Common myeloid progenitor, CD34-positive (primary cell): ENCODE results near the gene TUBG1.

Source experiments
- CTCF ChIA-PET: fragments of 350-600 bp; sonication (Branson Sonifier 250); formaldehyde crosslinking; loops from one replicate; lab custom pipeline; 2021; ENCODE audit warnings: antibody characterized with exemption; lab: Charles Lee
- POLR2A ChIA-PET: fragments of 350-600 bp; sonication (Branson Sonifier 250); formaldehyde crosslinking; loops from one replicate; lab custom pipeline; 2021; ENCODE audit warnings: antibody characterized with exemption; lab: Charles Lee
- DNase-seq, 3 donors: peaks; one replicate each; pipeline versions ENCODE4 v3.0.0 to v3.0.0-alpha.2; 2013
- H3K27ac ChIP-seq, 2 experiments: 1 replicate in 1 of 2; 2 replicates in 1 of 2; pipeline ENCODE4 v1.7.0; 2013; ENCODE audit warnings: inconsistent platforms in 2 of 2, low read length in 2 of 2, mild to moderate bottlenecking in 2 of 2, low read depth in 1 of 2, moderate library complexity in 1 of 2; ENCODE audit not compliant: severe bottlenecking in 2 of 2, insufficient read depth in 1 of 2, poor library complexity in 1 of 2
- H3K27me3 ChIP-seq, 5 experiments: replicated peaks in 2 of 5; 1 replicate in 3 of 5; 2 replicates in 2 of 5; pipeline versions ENCODE4 v1.6.1 to v1.7.0; 2013; ENCODE audit warnings: low read length in 4 of 5, mild to moderate bottlenecking in 2 of 5, moderate library complexity in 2 of 5, inconsistent platforms in 1 of 5; ENCODE audit not compliant: insufficient read depth in 5 of 5, control insufficient read depth in 4 of 5
- H3K36me3 ChIP-seq, 4 experiments: 1 replicate in 2 of 4; 2 replicates in 2 of 4; pipeline versions ENCODE4 v1.6.1 to v1.7.0; 2013; ENCODE audit warnings: low read length in 3 of 4, control low read depth in 1 of 4, mild to moderate bottlenecking in 1 of 4; ENCODE audit not compliant: control insufficient read depth in 4 of 4, insufficient read depth in 4 of 4
- H3K4me1 ChIP-seq, 4 experiments: 1 replicate in 3 of 4; 2 replicates in 1 of 4; pipeline versions ENCODE4 v1.6.1 to v1.7.1; 2013; ENCODE audit warnings: low read length in 3 of 4, mild to moderate bottlenecking in 3 of 4, control low read depth in 1 of 4, inconsistent platforms in 1 of 4, moderate library complexity in 1 of 4; ENCODE audit not compliant: control insufficient read depth in 4 of 4, insufficient read depth in 4 of 4; ENCODE audit errors: control extremely low read depth in 1 of 4
- H3K4me3 ChIP-seq, 7 experiments: 1 replicate in 4 of 7; 2 replicates in 3 of 7; pipeline versions ENCODE4 v1.5.1 to v1.7.0; 2013; ENCODE audit warnings: mild to moderate bottlenecking in 7 of 7, low read length in 6 of 7, moderate library complexity in 6 of 7, inconsistent platforms in 2 of 7, low read depth in 2 of 7, control low read depth in 1 of 7; ENCODE audit not compliant: insufficient read depth in 4 of 7, control insufficient read depth in 1 of 7; ENCODE audit errors: extremely low read depth in 1 of 7
- H3K9me3 ChIP-seq, 5 experiments: 1 replicate in 4 of 5; 2 replicates in 1 of 5; pipeline versions ENCODE4 v1.6.1 to v1.7.1; 2013; ENCODE audit warnings: low read length in 4 of 5, mild to moderate bottlenecking in 2 of 5, inconsistent platforms in 1 of 5, low read depth in 1 of 5, moderate library complexity in 1 of 5; ENCODE audit not compliant: control insufficient read depth in 4 of 5, insufficient read depth in 2 of 5; ENCODE audit errors: control extremely low read depth in 1 of 5
- WGBS: methylation state at CpG from one replicate; pipeline ENCODE4 v1.1.5; 2013; ENCODE audit not compliant: insufficient coverage; 5-methylcytosine and 5-hydroxymethylcytosine counted together

TUBG1 gene

GRCh38 chr17:42563950-42564349 lies 45.5 kb upstream of the TUBG1 start:
- POLR2A ChIA-PET = no interaction called here
- CTCF ChIA-PET = interaction anchor here (0.9 to 1.6 kb wide), 5 partner anchors 13 to 44 kb away, joined by 3 to 5 read pairs (median 3); no protein-coding TSS in a partner anchor
- H3K4me3 ChIP-seq = peak overlapping the region in 1 of 7 experiments; percentile 91
- H3K9me3 ChIP-seq = no peaks in the 10 kb centered on the region
- peaks cover 4 to 58% (median 47%) of the 10 kb centered on the region in 4 experiments for H3K4me1 ChIP-seq
- 96% methylated on average over 7 of the region's 9 CpGs for WGBS
- H3K27me3 ChIP-seq = no peaks in the 10 kb centered on the region
- H3K36me3 ChIP-seq = peaks cover 6 to 39% (median 20%) of the 10 kb centered on the region in 4 experiments
- peak overlapping the region; percentile 59 to 93 for H3K27ac ChIP-seq
- no peak for DNase-seq

- 96% methylated on average over 10 of the region's 15 CpGs for WGBS
- Histone ChIP-seq H3K27ac (no peak overlapping the region), H3K9me3 (no peaks in the 10 kb centered on the region), H3K36me3 (peaks cover 12 to 50% (median 27%) of the 10 kb centered on the region in 4 experiments), H3K4me3 (no peak overlapping the region), H3K4me1 (peaks cover 4 to 58% (median 47%) of the 10 kb centered on the region in 4 experiments), H3K27me3 (no peaks in the 10 kb centered on the region)
- POLR2A ChIA-PET = no interaction called here
- CTCF ChIA-PET = interaction anchor here (1.0 to 1.8 kb wide), 5 partner anchors 13 to 45 kb away, joined by 3 to 5 read pairs (median 3); no protein-coding TSS in a partner anchor
- DNase-seq = no peak
Observed at GRCh38 chr17:42564815-42565522, 44.5 kb upstream of the TUBG1 start.

- Histone ChIP-seq H3K27ac (peak overlapping the region in 1 of 2 experiments; percentile 84), H3K36me3 (peaks cover 12 to 53% (median 33%) of the 10 kb centered on the region in 4 experiments), H3K9me3 (no peaks in the 10 kb centered on the region), H3K27me3 (no peaks in the 10 kb centered on the region), H3K4me3 (no peak overlapping the region), H3K4me1 (peaks cover 4 to 55% (median 47%) of the 10 kb centered on the region in 4 experiments)
- 95% methylated on average over 16 of the region's 16 CpGs for WGBS
- POLR2A ChIA-PET = interaction anchor here (1.0 kb wide), 1 partner anchor 11 kb away, joined by 4 read pairs; no protein-coding TSS in a partner anchor
- CTCF ChIA-PET = interaction anchor here (1.0 to 2.7 kb wide), 4 partner anchors 12 to 46 kb away, joined by 3 to 11 read pairs (median 4); partner anchors contain the start of gene PSMC3IP
- no peak for DNase-seq
Observed at GRCh38 chr17:42565523-42566214, 43.8 kb upstream of the TUBG1 start.

- DNase-seq = no peak
- Histone ChIP-seq H3K4me3 (peak overlapping the region in 6 of 7 experiments; percentile 73 to 91 (median 82)), H3K4me1 (peaks cover 4 to 55% (median 45%) of the 10 kb centered on the region in 4 experiments), H3K36me3 (peaks cover 14 to 58% (median 36%) of the 10 kb centered on the region in 4 experiments), H3K9me3 (no peaks in the 10 kb centered on the region), H3K27ac (peak overlapping the region; percentile 54 to 84), H3K27me3 (no peaks in the 10 kb centered on the region)
- ChIA-PET POLR2A (interaction anchor here (1.0 to 1.7 kb wide), 3 partner anchors 8 to 12 kb away, joined by 3 to 5 read pairs (median 4); partner anchors contain the start of gene PSMC3IP), CTCF (interaction anchor here (1.8 to 2.7 kb wide), 2 partner anchors 11 to 28 kb away, joined by 4 to 11 read pairs; partner anchors contain the start of gene PSMC3IP)
- WGBS = 57% methylated on average over 20 of the region's 28 CpGs
Observed at GRCh38 chr17:42566215-42566882, 43.1 kb upstream of the TUBG1 start.

- H3K4me3 ChIP-seq = peak within 1 kb of the TSS; percentile 73 to 91 (median 79)
- ChIA-PET POLR2A (interaction anchor here (1.0 to 1.7 kb wide), 4 partner anchors 9 to 12 kb away, joined by 3 to 6 read pairs (median 4); partner anchors contain the start of gene PSMC3IP), CTCF (interaction anchor here (1.3 to 2.7 kb wide), 4 partner anchors 11 to 111 kb away, joined by 3 to 11 read pairs (median 4); partner anchors contain the start of gene PSMC3IP)
- WGBS = under 1% methylated on average over 62 of the region's 72 CpGs
- H3K27me3 ChIP-seq = no peaks in the 10 kb centered on the region
- no peaks in the 10 kb centered on the region for H3K9me3 ChIP-seq
- H3K36me3 ChIP-seq = peaks cover 18 to 65% (median 43%) of the 10 kb centered on the region in 4 experiments
- H3K4me1 ChIP-seq = peaks cover 4 to 49% (median 40%) of the 10 kb centered on the region in 4 experiments
- peak; percentile 89 to 92 (median 91) for DNase-seq
- H3K27ac ChIP-seq = peak within 1 kb of the TSS; percentile 72 to 84
Observed at GRCh38 chr17:42566883-42567573, 42.5 kb upstream of the TUBG1 start, which contains the start of gene MLX. TSS of gene MLX (plus strand) at chr17:42567100. CDS start at chr17:42567125, 25 bp downstream.
